Kidney epithelial cell (primary cell): Measurements from ENCODE around the gene USP15. TPM values are rescaled to one million over a fixed set of nuclear protein-coding genes. Genes with fewer than 3 reads are reported as not detected.

Experiments used
- DNase-seq: peaks from one replicate; pipeline ENCODE4 v3.0.0-alpha.2; 2010; ENCODE audit warnings: low read depth
- H3K27me3 ChIP-seq: 2 replicates; pipeline ENCODE4 v1.6.0; 2011; ENCODE audit warnings: low read length; ENCODE audit not compliant: control insufficient read depth, insufficient read depth
- H3K36me3 ChIP-seq: 2 replicates; pipeline ENCODE4 v1.5.1; 2011; ENCODE audit warnings: low read length; ENCODE audit not compliant: control insufficient read depth, insufficient read depth
- H3K4me3 ChIP-seq: 2 replicates; pipeline ENCODE4 v1.5.1; 2011; ENCODE audit warnings: low read depth, mild to moderate bottlenecking, control low read depth, low read length
- CTCF ChIP-seq: IDR thresholded peaks from 2 replicates; pipeline ENCODE4 v1.5.1; 2011; ENCODE audit warnings: mild to moderate bottlenecking, moderate library complexity, low read length, control low read depth, inconsistent platforms; ENCODE audit not compliant: insufficient read depth, poor library complexity, severe bottlenecking
- total RNA-seq: library from RNA; depleted of rRNA; stranded (reverse); fragments of >200 nt; gene quantifications from 2 replicates; pipeline ENCODE4 v1.2.3, GENCODE V29; 2015

USP15 gene
- total RNA-seq, 1 donor from 2014 or later: 37.5 TPM

- no peak for DNase-seq
- TF ChIP-seq CTCF: no peak
- no peaks in the 10 kb centered on the region for H3K36me3 ChIP-seq
- H3K27me3 ChIP-seq: no peaks in the 10 kb centered on the region
- no peak overlapping the region for H3K4me3 ChIP-seq
These were observed 111.9 kb downstream of the USP15 start for GRCh38 chr12:62372134-62372533.

- no peak for DNase-seq
- no peak for TF ChIP-seq CTCF
- H3K4me3 ChIP-seq: no peak overlapping the region
These were observed 112.6 kb downstream of the USP15 start for GRCh38 chr12:62372825-62373224.

GRCh38 chr12:62375603-62376002, 115.4 kb downstream of the USP15 start:
- no peak for TF ChIP-seq CTCF
- H3K36me3 ChIP-seq: no peaks in the 10 kb centered on the region
- DNase-seq: no peak
- H3K27me3 ChIP-seq: no peaks in the 10 kb centered on the region
- H3K4me3 ChIP-seq: no peak overlapping the region

More at GRCh38 chr12:62372825-62373224, 112.6 kb downstream of the USP15 start:
- Histone ChIP-seq H3K27me3 (no peaks in the 10 kb centered on the region), H3K36me3 (no peaks in the 10 kb centered on the region)

- Histone ChIP-seq H3K36me3 (no peaks in the 10 kb centered on the region), H3K4me3 (no peak overlapping the region), H3K27me3 (no peaks in the 10 kb centered on the region)
- DNase-seq: no peak
- no peak for TF ChIP-seq CTCF
These were observed 119.0 kb downstream of the USP15 start for GRCh38 chr12:62379026-62379722.

- DNase-seq: no peak
- TF ChIP-seq CTCF: no peak
- no peaks in the 10 kb centered on the region for H3K27me3 ChIP-seq
- no peak overlapping the region for H3K4me3 ChIP-seq
- no peaks in the 10 kb centered on the region for H3K36me3 ChIP-seq
These were observed 119.5 kb downstream of the USP15 start for GRCh38 chr12:62379723-62380045.

- H3K4me3 ChIP-seq: no peak overlapping the region
- H3K27me3 ChIP-seq: no peaks in the 10 kb centered on the region
- no peak for TF ChIP-seq CTCF
- no peak for DNase-seq
- no peaks in the 10 kb centered on the region for H3K36me3 ChIP-seq
These were observed 122.3 kb downstream of the USP15 start for GRCh38 chr12:62382526-62382925.
